ENCODE results near the gene BMF.

The BMF gene

GRCh38 chr15:40087991-40088928, 20.4 kb downstream of the BMF start:
- DNase-seq (ENCODE audit: extremely low spot score): no peak
- CTCF ChIA-PET: interaction anchor here (0.7 to 28.6 kb wide), 7 partner anchors 10 to 191 kb away, joined by 3 to 494 read pairs (median 5); partner anchors contain the start of gene BMF
- no peak for TF ChIP-seq CTCF (IDR thresholded peaks at IDR 0.05; ENCODE audit: control extremely low read depth, extremely low read depth, low read depth, missing control alignments)
- POLR2A ChIA-PET: interaction anchor here (0.6 kb wide), 1 partner anchor 520 kb away, joined by 3 read pairs; no protein-coding TSS in a partner anchor

- ChIA-PET CTCF (interaction anchor here (1.0 to 28.6 kb wide), 7 partner anchors 9 to 93 kb away, joined by 3 to 494 read pairs (median 5); partner anchors contain the start of gene BMF), POLR2A (interaction anchor here (0.5 kb wide), 1 partner anchor 24 kb away, joined by 3 read pairs; no protein-coding TSS in a partner anchor)
- DNase-seq (ENCODE audit: extremely low spot score): no peak
- no peak for TF ChIP-seq CTCF (IDR thresholded peaks at IDR 0.05; ENCODE audit: control extremely low read depth, extremely low read depth, low read depth, missing control alignments)
Measured at GRCh38 chr15:40087068-40087810, 21.4 kb downstream of the BMF start.

GRCh38 chr15:40085266-40085665, 23.4 kb downstream of the BMF start:
- no peak for TF ChIP-seq CTCF (IDR thresholded peaks at IDR 0.05; ENCODE audit: control extremely low read depth, extremely low read depth, low read depth, missing control alignments)
- CTCF ChIA-PET: interaction anchor here (1.1 to 28.6 kb wide), 3 partner anchors 9 to 39 kb away, joined by 3 to 494 read pairs (median 3); partner anchors contain the start of gene BMF
- POLR2A ChIA-PET: no interaction called here
- no peak for DNase-seq (ENCODE audit: extremely low spot score)

DNA sequence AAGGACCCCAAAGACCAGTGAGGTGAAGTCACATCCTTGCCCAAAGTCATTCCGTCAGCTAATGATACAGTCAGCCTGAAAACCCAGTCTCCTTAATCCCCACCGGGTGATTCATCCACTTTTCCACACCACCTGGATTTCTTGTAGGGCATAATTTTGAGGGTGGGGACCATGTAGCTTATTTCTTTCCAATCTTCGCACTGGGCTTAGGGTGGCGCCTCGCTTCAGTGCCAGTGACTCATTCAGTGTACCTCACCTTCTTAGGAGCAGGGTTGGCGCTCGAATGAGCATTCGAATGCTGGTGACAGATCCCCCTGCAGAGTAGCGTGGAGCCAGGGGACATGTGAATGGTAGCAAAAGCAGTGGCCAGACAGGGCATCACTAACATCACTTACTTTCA, 24.0 kb downstream of the BMF start:
- ChIA-PET POLR2A (no interaction called here), CTCF (interaction anchor here (1.4 to 28.6 kb wide), 2 partner anchors 8 to 22 kb away, joined by 3 to 494 read pairs; partner anchors contain the start of gene BMF)
- no peak for DNase-seq (ENCODE audit: extremely low spot score)
- TF ChIP-seq CTCF (IDR thresholded peaks at IDR 0.05; ENCODE audit: control extremely low read depth, extremely low read depth, low read depth, missing control alignments): no peak

GRCh38 chr15:40082195-40082883, 26.3 kb downstream of the BMF start:
- ChIA-PET CTCF (interaction anchor here (1.3 to 28.6 kb wide), 7 partner anchors 10 to 37 kb away, joined by 3 to 494 read pairs (median 5); partner anchors contain the start of gene BMF), POLR2A (no interaction called here)
- TF ChIP-seq CTCF (IDR thresholded peaks at IDR 0.05; ENCODE audit: control extremely low read depth, extremely low read depth, low read depth, missing control alignments): no peak
- no peak for DNase-seq (ENCODE audit: extremely low spot score)

Measured in GM10248 (cell line).